Activated T-helper 1 cell treated with anti-CD3 and anti-CD28 coated beads, Interleukin-2, amount 50 U/mL, for 16 hours (primary cell): ENCODE data around the gene PSME1.
A peak's percentile ranks its signal among the peaks of the same experiment; 100 is the strongest.

Experiments used
- DNase-seq, 2 donors: peaks; one replicate each; pipeline ENCODE4 v3.0.0-alpha.2; 2020; ENCODE audit warnings: low read depth in 1 of 2, low spot score in 1 of 2

PSME1 gene

GRCh38 chr14:24146453-24146977, 10.5 kb downstream of the PSME1 start, which contains the start of gene PSME2:
TSS of gene PSME2 (minus strand) at chr14:24146610. CDS start at chr14:24146581, 29 bp downstream.
- DNase-seq, result peak; percentile 51 to 74

GRCh38 chr14:24146978-24147760, 11.2 kb downstream of the PSME1 start, which contains the start of gene RNF31:
TSS of gene RNF31 (plus strand) at chr14:24147498. CDS start at chr14:24147699, 201 bp downstream.
- peak; percentile 94 to 95 for DNase-seq

GRCh38 chr14:24147761-24148428, 11.9 kb downstream of the PSME1 start:
- no peak for DNase-seq

- DNase-seq, result no peak
Measured at GRCh38 chr14:24149302-24149969, 13.4 kb downstream of the PSME1 start.

DNA sequence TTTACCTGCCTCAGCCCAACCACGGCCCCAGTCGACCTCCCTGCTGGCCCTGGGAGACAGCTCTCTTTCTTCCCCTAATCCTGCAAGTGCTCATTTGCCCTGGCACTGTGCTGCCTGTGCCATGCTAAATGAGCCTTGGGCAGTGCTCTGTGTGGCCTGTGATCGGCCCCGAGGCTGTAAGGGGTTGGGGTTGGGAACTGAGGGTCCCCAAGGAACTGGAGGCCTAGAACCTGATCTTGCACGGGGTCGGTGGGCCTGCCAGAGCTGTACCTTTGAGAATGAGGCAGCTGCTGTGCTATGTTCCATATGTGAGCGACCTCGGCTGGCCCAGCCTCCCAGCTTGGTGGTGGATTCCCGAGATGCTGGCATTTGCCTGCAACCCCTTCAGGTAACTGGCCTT, 14.1 kb downstream of the PSME1 start:
- no peak for DNase-seq

DNA sequence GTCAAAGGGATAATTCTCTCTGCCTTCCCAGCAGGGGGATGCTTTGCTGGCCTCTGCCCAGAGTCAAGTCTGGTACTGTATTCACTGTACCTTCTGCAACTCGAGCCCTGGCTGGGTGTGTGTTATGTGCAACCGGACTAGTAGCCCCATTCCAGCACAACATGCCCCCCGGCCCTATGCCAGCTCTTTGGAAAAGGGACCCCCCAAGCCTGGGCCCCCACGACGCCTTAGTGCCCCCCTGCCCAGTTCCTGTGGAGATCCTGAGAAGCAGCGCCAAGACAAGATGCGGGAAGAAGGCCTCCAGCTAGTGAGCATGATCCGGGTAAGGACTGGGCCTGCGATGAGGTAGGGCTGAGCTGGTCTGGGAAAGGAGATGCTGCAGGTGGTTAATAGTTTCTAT, 14.6 kb downstream of the PSME1 start:
- DNase-seq, result no peak

GRCh38 chr14:24150993-24151392, 15.0 kb downstream of the PSME1 start:
- DNase-seq, result no peak

DNA sequence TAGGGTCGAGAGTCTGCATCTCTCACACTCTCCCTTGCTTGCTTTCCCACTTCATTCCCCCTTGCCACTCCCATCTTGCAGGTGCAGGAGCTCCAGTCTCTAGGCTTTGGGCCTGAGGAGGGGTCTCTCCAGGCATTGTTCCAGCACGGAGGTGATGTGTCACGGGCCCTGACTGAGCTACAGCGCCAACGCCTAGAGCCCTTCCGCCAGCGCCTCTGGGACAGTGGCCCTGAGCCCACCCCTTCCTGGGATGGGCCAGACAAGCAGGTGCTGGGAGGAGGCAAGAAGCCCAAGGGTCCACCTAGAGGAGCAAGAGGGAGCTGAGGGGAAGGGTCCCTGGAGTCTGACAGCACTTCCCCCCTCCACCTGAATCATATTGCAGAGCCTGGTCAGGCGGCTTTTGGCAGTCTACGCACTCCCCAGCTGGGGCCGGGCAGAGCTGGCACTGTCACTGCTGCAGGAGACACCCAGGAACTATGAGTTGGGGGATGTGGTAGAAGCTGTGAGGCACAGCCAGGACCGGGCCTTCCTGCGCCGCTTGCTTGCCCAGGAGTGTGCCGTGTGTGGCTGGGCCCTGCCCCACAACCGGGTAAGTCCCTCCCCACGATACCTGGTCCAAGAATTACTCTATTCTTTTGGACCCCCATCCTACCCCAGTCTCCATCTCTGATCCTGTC, 15.5 kb downstream of the PSME1 start:
- DNase-seq, result no peak

DNA sequence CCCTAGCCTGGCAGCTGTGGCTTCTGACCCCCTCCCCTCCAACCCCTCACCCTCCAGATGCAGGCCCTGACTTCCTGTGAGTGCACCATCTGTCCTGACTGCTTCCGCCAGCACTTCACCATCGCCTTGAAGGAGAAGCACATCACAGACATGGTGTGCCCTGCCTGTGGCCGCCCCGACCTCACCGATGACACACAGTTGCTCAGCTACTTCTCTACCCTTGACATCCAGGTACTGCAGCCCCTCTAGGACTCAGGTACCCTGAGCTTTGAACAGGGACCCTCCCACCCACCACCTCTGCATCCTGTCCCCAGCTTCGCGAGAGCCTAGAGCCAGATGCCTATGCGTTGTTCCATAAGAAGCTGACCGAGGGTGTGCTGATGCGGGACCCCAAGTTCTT, 19.1 kb downstream of the PSME1 start:
- no peak for DNase-seq

DNA sequence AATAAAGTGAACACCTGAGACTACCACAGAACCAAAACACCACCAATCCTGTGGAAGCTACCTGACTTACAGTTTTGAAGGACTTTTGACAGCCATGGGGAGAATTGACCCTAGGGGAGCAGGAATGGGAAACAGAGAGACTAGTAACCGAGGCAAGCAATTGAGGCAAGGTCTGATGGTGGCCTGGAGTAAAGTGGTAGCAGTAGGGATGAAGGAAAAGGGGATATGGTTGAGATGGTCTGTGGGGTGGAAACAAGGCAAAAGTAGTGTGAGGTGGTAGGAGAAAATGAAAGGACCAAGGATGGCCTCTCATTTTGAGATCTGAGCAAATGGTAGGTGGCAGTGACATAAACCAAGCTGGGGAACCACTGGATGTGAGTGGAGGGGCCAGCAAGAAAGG, 20.8 kb downstream of the PSME1 start:
- DNase-seq, result no peak

DNA sequence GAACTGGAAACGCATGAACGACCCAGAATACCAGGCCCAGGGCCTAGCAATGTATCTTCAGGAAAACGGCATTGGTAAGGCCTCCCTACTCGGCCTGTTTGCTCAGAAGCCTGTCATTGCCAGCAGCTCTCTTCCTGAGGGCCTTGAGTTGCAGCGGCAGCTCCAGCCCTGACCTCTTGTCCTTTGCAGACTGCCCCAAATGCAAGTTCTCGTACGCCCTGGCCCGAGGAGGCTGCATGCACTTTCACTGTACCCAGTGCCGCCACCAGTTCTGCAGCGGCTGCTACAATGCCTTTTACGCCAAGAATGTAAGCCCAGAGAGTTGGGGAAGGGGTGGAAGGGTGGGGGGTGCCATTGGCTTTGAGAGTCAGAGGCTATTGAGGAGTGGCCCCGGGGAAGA, 21.3 kb downstream of the PSME1 start:
- no peak for DNase-seq

GRCh38 chr14:24159777-24160498, 23.9 kb downstream of the PSME1 start:
- no peak for DNase-seq

- no peak for DNase-seq
Measured at GRCh38 chr14:24160499-24160849, 24.5 kb downstream of the PSME1 start.

DNA sequence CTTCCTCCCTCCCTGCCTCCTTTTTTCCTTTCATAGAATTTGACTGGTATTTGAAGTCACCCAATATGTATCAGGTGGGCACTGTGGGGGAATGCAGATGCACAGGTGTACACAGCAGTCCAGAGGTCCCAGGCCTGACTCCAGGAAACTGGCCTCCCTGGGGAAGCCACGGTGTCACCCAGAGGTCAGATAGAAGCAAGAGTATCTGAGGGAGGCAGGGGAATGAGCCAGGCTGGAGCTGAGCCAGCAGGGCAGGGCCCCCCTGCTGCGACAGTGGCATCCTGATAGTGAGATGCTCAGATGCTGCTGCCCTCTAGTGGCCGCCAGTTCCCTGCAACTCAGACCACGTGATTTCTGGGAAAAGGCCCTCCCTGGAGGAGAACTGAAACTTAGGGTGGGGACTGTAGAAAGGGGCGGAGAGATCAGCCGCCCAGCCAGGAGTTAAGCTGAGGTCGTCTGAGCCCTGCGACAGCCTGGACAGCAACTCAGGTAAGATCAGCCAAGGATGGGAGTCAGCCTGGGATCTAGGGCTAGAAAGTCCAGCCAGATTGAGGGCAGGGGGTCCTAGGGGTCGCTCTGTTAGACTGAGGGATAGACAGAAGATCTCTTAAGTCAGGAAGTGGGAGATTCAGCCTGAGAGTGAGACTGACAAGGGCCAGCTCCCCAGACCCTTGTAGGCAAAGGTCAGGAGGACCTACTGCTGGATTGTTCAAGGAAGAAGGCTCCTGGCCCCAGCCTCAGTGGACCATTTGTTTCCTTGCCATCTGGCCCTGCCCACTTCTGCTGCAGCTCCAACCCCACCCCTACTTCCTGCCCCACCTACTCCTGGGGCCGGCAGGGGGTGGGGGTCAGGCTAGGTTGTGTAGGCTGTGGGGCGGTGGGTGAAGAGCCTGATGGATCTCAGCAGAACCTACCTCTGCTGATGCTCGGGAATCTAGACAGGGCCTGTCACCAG, 25.1 kb downstream of the PSME1 start, which contains the start of gene IRF9:
TSS of gene IRF9 (plus strand) at position 416 of the 955 bp plus-strand sequence. CDS start 880 bp downstream, outside the sequence.
- peak; percentile 96 to 98 for DNase-seq

- no peak for DNase-seq
Measured at GRCh38 chr14:24162093-24162492, 26.1 kb downstream of the PSME1 start.

GRCh38 chr14:24164518-24164991, 28.6 kb downstream of the PSME1 start:
- no peak for DNase-seq

GRCh38 chr14:24165785-24166184, 29.8 kb downstream of the PSME1 start:
- no peak for DNase-seq

GRCh38 chr14:24167469-24168114, 31.6 kb downstream of the PSME1 start:
- DNase-seq, result no peak
